GM19328 (cell line): Measurements from ENCODE around the gene DBR1.

Experiments used
- ATAC-seq: cut with Tn5 transposase; IDR thresholded peaks from one replicate; pipeline ENCODE4 v1.9.1; 2021; ENCODE audit warnings: mild to moderate bottlenecking, moderate library complexity; ENCODE audit not compliant: unreplicated experiment

DBR1 gene

GRCh38 chr3:138124706-138125355, 49.9 kb downstream of the DBR1 start:
- no peak for ATAC-seq

DNA sequence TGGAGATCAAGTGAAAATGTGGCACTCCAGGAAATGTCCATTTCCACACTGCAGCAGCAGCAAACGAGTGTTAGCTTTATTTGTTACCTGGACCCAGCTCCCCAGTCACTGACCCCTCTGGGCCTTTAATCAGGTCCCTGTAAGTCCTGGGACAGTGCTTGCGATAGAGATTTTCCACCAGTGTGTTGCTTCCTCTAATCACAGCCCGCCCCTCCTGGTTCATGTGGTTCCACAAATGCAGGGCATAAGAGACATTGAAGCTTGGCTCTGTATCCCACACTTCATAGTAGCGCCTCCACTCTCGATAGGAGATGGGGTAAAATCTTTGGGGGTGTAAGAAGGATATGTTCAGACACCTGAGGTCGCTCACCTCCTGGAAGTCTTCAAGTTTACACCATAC, 50.5 kb downstream of the DBR1 start:
- no peak for ATAC-seq

- ATAC-seq = no peak
These were observed 55.3 kb downstream of the DBR1 start for GRCh38 chr3:138119423-138119766.

DNA sequence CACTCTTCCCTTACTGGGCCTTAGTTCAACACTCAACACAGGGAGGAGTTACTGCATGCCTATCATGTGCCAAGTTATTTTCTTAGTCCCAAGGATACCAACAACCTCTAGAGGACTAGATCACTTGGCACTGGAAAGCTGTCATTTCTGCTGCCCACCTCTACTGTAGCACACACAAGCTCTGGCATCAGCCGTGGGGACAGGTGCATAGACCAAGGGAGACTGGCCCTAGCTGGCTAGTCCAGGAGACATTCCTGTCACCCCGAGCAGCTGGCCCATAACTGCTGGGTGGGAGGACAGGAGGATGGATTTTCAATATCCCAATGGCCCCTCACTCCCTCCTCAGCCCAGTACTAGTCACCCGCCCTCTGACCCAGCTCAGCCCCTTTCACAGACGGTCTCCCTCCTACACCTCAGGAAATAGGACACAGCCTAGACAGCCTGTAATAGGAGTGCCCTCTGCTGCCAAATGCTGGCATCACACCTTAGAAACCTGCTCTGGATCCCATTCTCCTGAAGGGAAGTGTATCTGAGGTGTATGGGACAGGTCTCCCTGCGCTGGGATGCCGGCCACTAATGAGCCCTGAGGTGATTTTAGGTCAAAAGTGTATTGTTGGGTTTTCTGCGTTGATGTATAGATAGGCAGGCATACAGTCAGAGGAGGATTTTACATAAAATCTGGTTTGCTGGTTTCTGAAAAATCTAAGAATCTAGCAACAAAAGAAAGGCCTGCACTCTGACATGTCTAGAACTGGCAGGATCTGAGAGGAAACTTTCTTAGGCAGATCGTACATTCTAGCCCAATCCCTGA, 55.9 kb downstream of the DBR1 start:
- peak; percentile 69 for ATAC-seq

- ATAC-seq = peak; percentile 61
These were observed 59.4 kb downstream of the DBR1 start, which contains the start of gene DZIP1L for GRCh38 chr3:138114988-138115971. Gene DZIP1L (minus strand): TSS chr3:138115608. CDS start chr3:138103971, 11,637 bp downstream.

DNA sequence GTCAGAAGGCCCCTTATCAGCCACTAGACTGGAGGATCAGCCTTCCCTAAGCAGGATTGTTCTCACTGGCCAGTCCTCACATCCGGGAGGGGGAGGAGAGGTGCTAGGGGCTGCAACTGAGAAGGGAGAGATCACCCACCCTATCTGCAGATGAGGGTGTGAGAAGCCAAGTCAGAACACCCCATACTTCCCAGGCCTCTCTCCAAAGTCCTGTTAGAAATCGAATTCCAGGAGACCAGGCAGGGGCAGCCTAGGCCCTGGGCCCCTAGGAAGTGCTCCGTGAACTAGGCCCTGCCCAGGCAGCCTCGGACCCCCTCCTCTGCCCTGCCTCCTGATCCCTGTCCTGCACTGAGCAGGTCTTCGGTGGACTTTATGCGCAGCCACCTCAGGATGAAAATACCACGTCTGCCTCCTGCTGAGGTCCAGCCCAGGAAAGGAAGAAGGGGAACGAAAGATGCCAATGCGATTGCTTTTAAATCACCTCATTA, 60.2 kb downstream of the DBR1 start:
- ATAC-seq = no peak

GRCh38 chr3:138113326-138113725, 61.4 kb downstream of the DBR1 start:
- no peak for ATAC-seq

- no peak for ATAC-seq
These were observed 62.4 kb downstream of the DBR1 start for GRCh38 chr3:138112362-138112761.
